Mammary epithelial cell (primary cell): ENCODE measurements around the gene OSBP2.

ENCODE experiments used
- CTCF ChIP-seq, 2 donors: IDR thresholded peaks in 1 of 2; conservative IDR thresholded peaks in 1 of 2; 2 replicates each; pipeline ENCODE4 v1.5.1; 2011 to 2012; ENCODE audit warnings: inconsistent platforms in 2 of 2, low read length in 2 of 2, mild to moderate bottlenecking in 2 of 2, control low read depth in 1 of 2, low read depth in 1 of 2; ENCODE audit not compliant: insufficient read depth in 1 of 2; ENCODE audit errors: extremely low read depth in 1 of 2
- EZH2 ChIP-seq: IDR thresholded peaks from 2 replicates; pipeline ENCODE4 v1.6.1; 2012; ENCODE audit warnings: low read length, inconsistent platforms, borderline replicate concordance

- TF ChIP-seq CTCF (conservative IDR thresholded peaks at IDR 0.05 in 1 of 2, IDR thresholded peaks at IDR 0.05 in 1 of 2; ENCODE audit: extremely low read depth in 1 of 2, insufficient read depth in 1 of 2, low read depth in 1 of 2, low read length in 2 of 2) (peak in 1 of 2 donors; percentile 38), EZH2 (no peak)
These were observed 107.8 kb downstream of the OSBP2 start for GRCh38 chr22:30802202-30803166.
